NCI-H146 treated with DMSO at 0.1 percent for 48 hours (cell line): ENCODE measurements around the gene TMEM42.
A peak's percentile ranks its signal among the peaks of the same experiment; 100 is the strongest.
"Not testable (repeated sequence)": the region's sequence is repeated elsewhere in the genome, so short reads cannot be mapped to it uniquely, and the experiment has no call there.

ENCODE experiments used
- DNase-seq: peaks from one replicate; lab custom pipeline; 2025; ENCODE audit not compliant: unreplicated experiment; lab: John Stamatoyannopoulos, UW

TMEM42 gene

GRCh38 chr3:44861412-44862225 lies at the start of gene TMEM42:
Gene TMEM42, plus strand, starts transcription at chr3:44861912. Its CDS starts 13 bp downstream, at chr3:44861925.
- DNase-seq: no peak

GRCh38 chr3:44814751-44815150 lies 47.0 kb upstream of the TMEM42 start:
- no peak for DNase-seq

DNA sequence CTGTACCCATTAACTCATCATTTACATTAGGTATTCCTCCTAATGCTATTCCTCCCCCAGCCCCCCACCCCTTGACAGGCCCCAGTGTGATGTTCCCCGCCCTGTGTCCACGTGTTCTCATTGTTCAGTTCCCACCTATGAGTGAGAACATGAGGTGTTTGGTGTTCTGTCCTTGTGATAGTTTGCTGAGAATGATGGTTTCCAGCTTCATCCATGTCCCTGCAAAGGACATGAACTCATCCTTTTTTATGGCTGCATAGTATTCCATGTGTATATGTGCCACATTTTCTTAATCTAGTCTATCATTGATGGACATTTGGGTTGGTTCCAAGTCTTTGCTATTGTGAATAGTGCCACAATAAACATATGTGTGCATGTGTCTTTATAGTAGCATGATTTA lies 45.4 kb upstream of the TMEM42 start:
- DNase-seq: not testable (repeated sequence)

- DNase-seq: not testable (repeated sequence)
Observed at GRCh38 chr3:44821206-44821605, 40.5 kb upstream of the TMEM42 start.

GRCh38 chr3:44825264-44825925 lies 36.3 kb upstream of the TMEM42 start:
- no peak for DNase-seq

DNA sequence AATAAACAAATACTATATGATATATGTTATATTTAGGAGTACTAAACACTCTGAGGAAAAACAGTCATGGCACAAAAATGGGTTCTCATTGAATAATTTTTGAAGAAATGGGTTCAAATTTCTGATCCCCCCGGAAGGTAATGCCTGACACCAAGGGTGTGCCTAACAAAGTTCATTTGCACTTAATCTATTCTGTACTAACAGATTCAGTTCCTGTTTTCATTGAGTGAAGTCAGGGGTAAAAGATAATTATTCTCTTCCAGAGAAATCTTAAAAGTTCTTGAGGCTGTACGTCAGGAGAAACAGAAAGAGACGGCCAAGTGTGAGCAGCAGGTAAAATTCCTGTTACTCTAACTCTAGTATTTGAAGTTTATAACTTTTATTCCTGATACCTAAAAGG lies 34.5 kb upstream of the TMEM42 start:
- DNase-seq: no peak

GRCh38 chr3:44831232-44831631 lies 30.5 kb upstream of the TMEM42 start:
- no peak for DNase-seq

DNA sequence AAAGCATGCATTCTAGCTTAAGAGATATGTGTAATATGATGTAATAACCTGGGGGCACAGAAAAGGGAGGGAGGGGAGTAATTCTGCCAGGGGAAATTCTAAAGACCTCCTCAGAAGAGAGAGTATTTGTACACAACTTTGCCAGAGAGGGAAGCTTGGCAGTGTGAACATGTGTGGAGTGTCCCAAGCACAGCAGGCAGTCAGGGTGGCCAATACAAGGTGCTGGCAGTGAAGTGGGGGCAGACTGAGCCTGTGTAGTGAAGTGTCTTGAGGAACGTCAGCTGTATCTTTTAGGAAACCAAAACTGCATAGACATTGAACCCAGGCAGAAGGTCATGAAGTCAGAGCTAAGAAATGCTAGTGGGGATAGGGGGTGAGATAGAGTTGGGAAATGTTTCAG lies 29.7 kb upstream of the TMEM42 start:
- DNase-seq: no peak

- no peak for DNase-seq
Observed at GRCh38 chr3:44832965-44833364, 28.7 kb upstream of the TMEM42 start.

DNA sequence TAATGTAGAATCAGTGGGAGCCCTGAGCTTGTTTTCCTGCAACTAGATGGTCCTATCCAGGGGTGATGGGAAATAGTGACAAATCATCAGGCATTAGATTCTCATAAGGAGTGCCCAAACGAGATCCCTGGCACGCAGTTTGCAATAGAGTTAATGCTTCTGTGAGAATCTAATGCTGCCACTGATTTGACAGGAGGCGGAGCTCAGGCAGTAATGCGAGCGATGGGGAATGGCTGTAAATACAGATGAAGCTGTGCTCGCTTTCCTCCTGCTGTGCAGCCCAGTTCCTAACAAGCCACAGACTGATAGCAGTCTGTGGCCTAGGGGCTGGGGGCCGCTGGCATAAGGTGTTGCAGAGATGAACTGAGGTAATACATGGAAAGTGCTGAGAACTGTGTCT lies 28.3 kb upstream of the TMEM42 start:
- DNase-seq: no peak

DNA sequence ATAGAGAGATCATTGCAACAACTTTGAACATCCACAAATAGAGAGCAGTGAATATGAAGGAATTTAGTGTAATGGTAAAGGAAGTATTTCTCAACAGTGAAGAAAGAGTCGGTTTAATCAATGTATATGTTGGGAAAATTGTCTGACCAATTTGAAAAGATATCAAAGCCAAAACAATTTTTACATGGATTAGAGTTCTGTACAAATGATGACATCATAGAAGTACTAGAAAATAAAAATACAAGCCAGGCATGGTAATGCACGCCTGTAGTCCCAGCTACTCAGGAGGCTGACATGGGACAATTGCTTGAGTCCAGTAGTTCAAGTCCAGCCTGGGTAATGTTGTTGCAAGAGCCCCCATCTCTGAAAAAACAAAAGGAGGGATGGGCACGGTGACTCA lies 26.0 kb upstream of the TMEM42 start:
- DNase-seq: no peak

- DNase-seq: no peak
Observed at GRCh38 chr3:44842376-44842775, 19.3 kb upstream of the TMEM42 start.

- no peak for DNase-seq
Observed at GRCh38 chr3:44845528-44846520, 15.9 kb upstream of the TMEM42 start.

- DNase-seq: no peak
Observed at GRCh38 chr3:44848634-44849033, 13.1 kb upstream of the TMEM42 start.

- not testable (repeated sequence) for DNase-seq
Observed at GRCh38 chr3:44856663-44857062, 5.0 kb upstream of the TMEM42 start.

- no peak for DNase-seq
Observed at GRCh38 chr3:44860117-44860516, 1.6 kb upstream of the TMEM42 start.

DNA sequence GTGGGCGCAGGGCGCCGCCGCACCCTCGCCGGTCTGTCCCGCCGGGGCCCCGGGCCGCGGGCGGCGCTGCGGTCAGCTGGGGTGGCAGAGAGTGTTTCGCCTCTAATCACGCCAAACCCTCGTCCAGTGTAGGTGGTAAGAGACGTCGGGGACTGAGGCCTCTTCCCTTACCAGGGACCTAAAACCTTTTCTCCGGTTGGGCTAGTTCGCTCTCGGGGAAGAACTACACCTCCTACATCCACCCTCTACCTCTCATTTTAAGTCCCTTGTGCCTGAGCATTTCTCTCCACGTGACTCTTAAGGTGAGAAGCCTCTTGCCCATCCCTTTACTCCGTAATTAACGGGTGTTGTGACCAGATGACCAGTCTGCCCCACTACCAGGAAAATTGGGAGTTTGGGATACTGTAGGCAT lies 520 bp downstream of the TMEM42 start:
- DNase-seq: no peak

DNA sequence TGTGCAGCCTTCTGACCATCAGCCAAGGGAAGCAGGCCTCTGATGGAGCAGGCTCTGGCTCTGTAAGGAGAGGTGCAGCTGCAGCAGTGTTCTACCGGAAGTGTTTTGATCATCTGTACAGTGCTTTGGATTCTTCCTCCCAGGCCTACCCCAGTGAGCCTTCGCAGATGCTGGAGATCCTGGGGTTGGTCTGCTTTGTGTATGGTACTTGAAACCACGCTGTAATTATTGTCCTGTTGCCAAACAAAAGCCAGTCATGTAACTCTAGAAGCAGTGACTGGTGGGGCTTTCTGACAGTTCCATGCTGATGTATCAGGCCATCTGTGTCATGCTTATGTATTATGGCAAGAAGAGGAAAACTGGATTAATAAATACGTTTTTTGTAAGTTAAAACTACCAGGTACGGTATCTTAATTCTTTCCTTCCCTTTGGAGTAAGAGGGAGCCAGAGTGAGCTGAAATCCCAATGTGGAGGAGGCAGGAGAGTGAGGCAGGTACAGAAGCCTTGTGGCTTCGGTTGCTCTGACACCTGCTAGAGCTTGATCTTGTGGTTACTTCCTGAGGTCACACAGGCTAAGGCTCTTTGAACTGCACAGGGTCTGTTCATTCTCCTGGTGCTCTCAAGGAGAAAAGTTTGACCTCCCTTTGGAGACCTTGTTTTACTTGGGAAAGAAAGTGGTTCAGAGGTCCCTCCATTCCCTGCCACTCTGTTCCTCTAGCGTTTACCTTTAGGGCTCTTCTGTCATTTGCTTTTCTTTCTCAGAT lies 3.7 kb downstream of the TMEM42 start:
- peak; percentile 9 for DNase-seq

GRCh38 chr3:44867421-44868111 lies 5.9 kb downstream of the TMEM42 start:
- DNase-seq: no peak
